Inflammatory macrophage (primary cell): ENCODE measurements around the gene DMRT1.
"Not testable (repeated sequence)": the region's sequence is repeated elsewhere in the genome, so short reads cannot be mapped to it uniquely, and the experiment has no call there.

Source experiments
- DNase-seq, 2 donors: peaks; one replicate each; pipeline ENCODE4 v3.0.0-alpha.2; 2020 to 2022

DMRT1 gene

DNA sequence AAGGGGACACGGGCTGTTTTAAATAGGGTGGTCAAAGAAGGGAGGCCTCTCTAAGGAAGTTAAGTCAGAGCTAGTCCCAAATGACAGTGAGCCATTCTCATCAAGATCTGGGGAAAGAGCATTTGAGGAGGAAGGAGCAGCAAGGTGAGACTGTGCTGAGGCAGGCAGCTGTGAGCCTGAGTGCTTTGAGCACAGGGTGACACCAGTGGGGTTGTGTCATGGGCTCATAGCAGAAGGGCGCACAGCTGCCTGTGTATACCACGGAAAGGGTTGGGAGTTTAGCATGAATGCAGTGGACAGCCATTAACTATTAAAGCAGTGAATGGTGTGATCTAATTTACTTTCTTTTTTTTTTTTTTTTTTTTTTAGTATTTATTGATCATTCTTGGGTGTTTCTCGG lies 19.2 kb downstream of the DMRT1 start:
- no peak for DNase-seq

DNA sequence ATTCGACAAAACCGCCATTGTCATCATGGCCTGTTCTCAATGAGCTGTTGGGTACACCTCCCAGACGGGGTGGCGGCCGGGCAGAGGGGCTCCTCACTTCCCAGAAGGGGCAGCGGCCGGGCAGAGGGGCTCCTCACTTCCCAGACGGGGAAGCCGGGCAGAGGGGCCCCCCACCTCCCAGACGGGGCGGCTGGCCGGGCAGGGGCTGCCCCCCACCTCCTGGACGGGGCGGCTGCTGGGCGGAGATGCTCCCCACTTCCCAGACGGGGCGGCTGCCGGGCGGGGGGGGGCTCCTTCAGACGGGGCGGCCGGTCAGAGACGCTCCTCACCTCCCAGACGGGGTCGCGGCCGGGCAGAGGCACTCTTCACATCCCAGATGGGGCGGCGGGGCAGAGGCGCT lies 20.0 kb downstream of the DMRT1 start:
- not testable (repeated sequence) for DNase-seq

GRCh38 chr9:875119-875962 lies 33.8 kb downstream of the DMRT1 start:
- DNase-seq: no peak

DNA sequence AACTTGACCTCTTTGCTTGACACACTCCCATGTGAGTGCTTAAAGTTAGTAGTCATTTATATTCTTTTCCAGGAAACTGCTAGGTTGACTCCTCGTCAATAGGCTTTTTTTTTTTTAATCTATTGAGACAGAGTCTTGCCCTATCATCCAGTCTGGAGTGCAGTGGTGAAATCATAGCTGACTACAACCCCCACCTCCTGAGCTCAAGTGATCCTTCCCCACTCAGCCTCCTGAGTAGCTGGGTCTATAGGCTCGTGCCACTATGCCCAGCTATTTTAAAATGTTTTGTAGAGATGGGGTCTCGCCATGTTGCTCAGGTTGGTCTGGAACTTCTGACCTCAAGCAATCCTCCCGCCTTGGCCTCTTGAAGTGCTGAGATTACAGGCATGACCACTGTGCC lies 34.9 kb downstream of the DMRT1 start:
- DNase-seq: no peak

DNA sequence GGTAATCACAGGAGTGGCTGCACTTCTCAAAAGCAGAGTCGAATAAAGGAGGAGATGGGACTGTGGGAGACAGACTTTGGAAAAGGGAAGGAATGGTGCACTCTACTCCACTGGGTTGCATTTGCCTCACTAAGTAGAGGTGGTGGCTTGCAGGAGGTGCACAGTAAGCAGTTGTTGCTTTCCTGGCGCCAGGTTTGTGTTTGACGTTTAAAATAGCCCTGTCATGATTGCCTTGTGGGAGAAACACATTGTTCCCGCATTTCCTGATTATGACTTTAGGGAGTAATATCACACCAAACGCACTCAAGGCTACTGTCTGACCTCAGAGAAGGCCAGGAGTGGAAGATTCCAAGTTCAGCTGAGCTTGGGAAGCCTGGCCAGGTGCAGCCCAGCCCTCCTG lies 36.7 kb downstream of the DMRT1 start:
- no peak for DNase-seq

GRCh38 chr9:880725-881124 lies 39.2 kb downstream of the DMRT1 start:
- DNase-seq: no peak

GRCh38 chr9:882416-882924 lies 41.0 kb downstream of the DMRT1 start:
- DNase-seq: no peak

DNA sequence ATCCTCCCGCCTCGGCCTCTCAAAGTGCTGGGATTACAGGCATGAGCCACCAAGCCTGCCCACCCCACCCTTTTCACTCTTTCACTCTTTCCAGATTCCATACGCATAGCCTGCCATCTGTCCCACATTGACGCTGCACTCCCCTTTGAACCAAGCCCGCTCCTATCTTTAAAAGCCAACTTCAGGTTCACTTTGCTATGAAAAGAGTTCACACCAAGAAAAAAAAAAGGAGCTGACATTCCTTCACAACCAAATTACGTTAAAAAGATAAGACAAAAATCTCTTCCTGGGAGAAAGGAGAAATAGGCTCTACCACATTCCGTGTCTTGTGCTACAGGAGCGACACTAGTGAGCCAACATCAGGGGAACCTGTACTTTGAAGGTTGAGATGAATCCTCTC lies 41.5 kb downstream of the DMRT1 start:
- DNase-seq: no peak

DNA sequence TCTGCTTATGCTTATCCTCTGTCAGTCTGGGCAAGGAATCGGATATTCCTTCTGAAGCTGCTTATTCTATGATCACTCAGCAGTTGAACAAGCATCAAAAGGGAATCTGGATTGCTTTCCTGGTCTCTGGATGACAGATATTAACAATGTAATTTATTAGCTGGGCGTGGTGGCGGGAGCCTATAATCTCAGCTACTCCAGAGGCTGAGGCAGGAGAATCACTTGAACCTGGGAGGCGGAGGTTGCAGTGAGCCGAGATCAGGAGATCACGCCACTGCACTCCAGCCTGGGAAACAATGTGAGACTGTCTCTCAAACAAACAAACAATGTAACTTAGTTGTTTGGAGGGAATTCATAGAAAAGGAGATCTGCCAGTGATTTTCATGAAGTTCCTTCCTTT lies 45.4 kb downstream of the DMRT1 start:
- DNase-seq: no peak

GRCh38 chr9:892123-892522 lies 50.6 kb downstream of the DMRT1 start:
- DNase-seq: no peak

- no peak for DNase-seq
Measured at GRCh38 chr9:893115-893514, 51.6 kb downstream of the DMRT1 start.

- peak; percentile 70 to 78 for DNase-seq
Measured at GRCh38 chr9:893843-894420, 52.4 kb downstream of the DMRT1 start.

GRCh38 chr9:899440-900184 lies 58.1 kb downstream of the DMRT1 start:
- DNase-seq: peak; percentile 89 to 93

- no peak for DNase-seq
Measured at GRCh38 chr9:903886-904285, 62.4 kb downstream of the DMRT1 start.

- peak; percentile 18 to 70 for DNase-seq
Measured at GRCh38 chr9:905906-906305, 64.4 kb downstream of the DMRT1 start.

- DNase-seq: no peak
Measured at GRCh38 chr9:908536-909205, 67.2 kb downstream of the DMRT1 start.

DNA sequence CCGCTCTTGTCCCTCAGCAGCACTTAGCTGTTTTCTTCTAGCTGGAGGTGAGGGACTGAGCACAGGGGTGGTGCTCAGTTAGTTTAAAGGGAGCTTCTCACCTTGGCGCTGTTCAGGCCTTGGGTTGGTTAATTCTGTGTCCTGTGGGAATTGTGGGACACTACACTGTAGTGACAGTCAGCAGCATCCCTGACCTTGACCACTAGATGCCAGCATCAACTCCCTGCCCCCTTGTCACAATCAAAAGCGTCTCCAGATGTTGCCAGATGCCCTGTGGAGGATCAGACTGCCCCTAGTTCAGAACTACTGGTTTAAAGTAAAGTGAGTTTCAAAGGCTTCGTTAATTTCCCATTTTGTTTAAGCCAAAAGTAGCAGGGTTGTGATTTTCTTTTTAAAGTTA lies 69.5 kb downstream of the DMRT1 start:
- peak in 1 of 2 donors; percentile 13 for DNase-seq

DNA sequence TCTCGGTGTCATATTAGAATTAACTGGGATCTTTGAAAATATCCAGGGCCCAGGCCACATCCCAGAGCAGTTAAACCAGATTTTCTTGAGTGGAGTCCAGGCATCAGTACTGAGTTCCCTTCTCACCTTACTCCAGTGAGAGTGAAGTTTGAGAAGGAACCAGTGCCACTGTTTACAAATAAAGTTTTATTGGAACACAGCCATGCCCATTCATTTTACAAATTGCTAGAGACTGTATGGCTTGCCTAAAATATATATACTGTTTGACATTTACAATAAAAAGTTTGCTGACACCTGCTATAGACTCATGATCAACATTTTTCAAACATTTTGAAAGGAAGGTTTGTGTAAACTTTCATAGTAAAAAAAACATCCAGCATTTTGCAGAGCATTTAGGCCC lies 71.3 kb downstream of the DMRT1 start:
- DNase-seq: no peak

GRCh38 chr9:913526-913925 lies 72.0 kb downstream of the DMRT1 start:
- DNase-seq: not testable (repeated sequence)

- no peak for DNase-seq
Measured at GRCh38 chr9:917730-918129, 76.2 kb downstream of the DMRT1 start.

DNA sequence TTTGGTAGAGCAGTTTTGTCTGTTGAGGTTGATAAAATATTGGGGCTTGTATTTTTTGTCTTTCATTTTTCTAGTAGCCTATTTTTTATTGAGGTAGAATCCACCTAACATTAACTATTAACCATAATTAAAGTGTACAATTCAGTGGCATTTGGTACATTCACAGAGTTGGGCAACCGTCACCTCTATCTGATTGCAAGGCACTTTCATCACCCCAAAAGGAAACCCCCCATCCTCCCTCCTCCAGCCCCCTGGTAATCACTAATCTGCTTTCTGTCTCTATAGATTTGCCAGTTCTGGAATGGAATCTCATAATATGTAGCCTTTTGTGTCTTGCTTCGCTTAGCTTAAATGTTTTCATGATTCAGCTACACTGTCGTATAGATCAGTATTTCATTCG lies 79.4 kb downstream of the DMRT1 start:
- no peak for DNase-seq

- no peak for DNase-seq
Measured at GRCh38 chr9:922171-922570, 80.7 kb downstream of the DMRT1 start.

- no peak for DNase-seq
Measured at GRCh38 chr9:922731-923130, 81.2 kb downstream of the DMRT1 start.
